GM21390 (cell line): ENCODE data around the gene RNU1-2.
A peak's percentile ranks its signal among the peaks of the same experiment; 100 is the strongest.
"Not testable (repeated sequence)": the region's sequence is repeated elsewhere in the genome, so short reads cannot be mapped to it uniquely, and the experiment has no call there.

ENCODE experiments used
- ATAC-seq: cut with Tn5 transposase; IDR thresholded peaks from one replicate; pipeline ENCODE4 v1.9.1; 2021; ENCODE audit not compliant: unreplicated experiment

Gene RNU1-2

GRCh38 chr1:16888860-16889816 lies 6.6 kb upstream of the RNU1-2 start:
- ATAC-seq = no peak

GRCh38 chr1:16890539-16891021 lies 5.2 kb upstream of the RNU1-2 start:
- ATAC-seq = not testable (repeated sequence)

- ATAC-seq = not testable (repeated sequence)
Observed at GRCh38 chr1:16891057-16891456, 4.7 kb upstream of the RNU1-2 start.

GRCh38 chr1:16892978-16893525 lies 2.7 kb upstream of the RNU1-2 start:
- not testable (repeated sequence) for ATAC-seq

- ATAC-seq = not testable (repeated sequence)
Observed at GRCh38 chr1:16893796-16894195, 2.0 kb upstream of the RNU1-2 start.

- ATAC-seq = not testable (repeated sequence)
Observed at GRCh38 chr1:16894338-16894737, 1.4 kb upstream of the RNU1-2 start.

- ATAC-seq = not testable (repeated sequence)
Observed at GRCh38 chr1:16895233-16895597, 565 bp upstream of the RNU1-2 start.

- peak; percentile 12 for ATAC-seq
Observed at GRCh38 chr1:16896316-16897055, 706 bp downstream of the RNU1-2 start.

GRCh38 chr1:16897653-16898052 lies 1.9 kb downstream of the RNU1-2 start:
- not testable (repeated sequence) for ATAC-seq

- not testable (repeated sequence) for ATAC-seq
Observed at GRCh38 chr1:16898298-16898697, 2.5 kb downstream of the RNU1-2 start.

GRCh38 chr1:16899020-16899419 lies 3.2 kb downstream of the RNU1-2 start:
- not testable (repeated sequence) for ATAC-seq

- ATAC-seq = no peak
Observed at GRCh38 chr1:16900751-16901150, 5.0 kb downstream of the RNU1-2 start.

- ATAC-seq = not testable (repeated sequence)
Observed at GRCh38 chr1:16901371-16901770, 5.6 kb downstream of the RNU1-2 start.

GRCh38 chr1:16903054-16903453 lies 7.3 kb downstream of the RNU1-2 start:
- ATAC-seq = no peak

- ATAC-seq = no peak
Observed at GRCh38 chr1:16903458-16903796, 7.6 kb downstream of the RNU1-2 start.

GRCh38 chr1:16904560-16905109 lies 8.9 kb downstream of the RNU1-2 start:
- peak; percentile 90 for ATAC-seq

GRCh38 chr1:16905110-16905867 lies 9.5 kb downstream of the RNU1-2 start:
- peak; percentile 76 for ATAC-seq

- no peak for ATAC-seq
Observed at GRCh38 chr1:16905868-16906702, 10.3 kb downstream of the RNU1-2 start.

GRCh38 chr1:16906873-16907272 lies 11.1 kb downstream of the RNU1-2 start:
- no peak for ATAC-seq
